ENCODE measurements around the gene KBTBD13.
"Not testable (repeated sequence)": the region's sequence is repeated elsewhere in the genome, so short reads cannot be mapped to it uniquely, and the experiment has no call there.

Gene KBTBD13

DNA sequence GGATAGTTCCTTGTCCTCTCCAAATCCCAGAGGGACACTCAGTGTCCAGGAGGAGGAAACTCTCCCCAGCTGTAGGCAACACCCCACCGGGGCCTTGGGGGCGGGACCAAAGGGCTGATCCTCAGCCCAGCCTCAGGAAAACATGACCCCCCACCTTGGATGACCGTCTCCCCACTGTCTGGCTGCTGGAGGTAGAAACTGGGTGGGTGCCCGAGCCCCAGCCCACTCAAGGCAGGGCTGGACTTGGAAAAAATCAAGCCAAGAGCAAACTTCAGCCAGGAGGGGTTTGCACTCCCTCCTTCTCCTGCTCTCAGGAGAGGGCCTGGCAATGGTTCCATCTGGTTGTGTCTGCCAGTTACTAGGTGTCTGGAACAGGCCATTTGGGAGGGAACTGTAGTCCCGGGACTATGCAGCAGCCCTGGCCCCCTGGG lies 5.2 kb upstream of the KBTBD13 start:
- H3K27me3 ChIP-seq (ENCODE audit: insufficient read depth, low read length) = peaks cover 20% of the 10 kb centered on the region
- H3K4me1 ChIP-seq (ENCODE audit: control insufficient read depth, insufficient read depth, low read length, unreplicated experiment) = peaks cover 38% of the 10 kb centered on the region
- H2AFZ ChIP-seq (ENCODE audit: low read length, unreplicated experiment) = no peak overlapping the region
- no peaks in the 10 kb centered on the region for H3K36me3 ChIP-seq (ENCODE audit: insufficient read depth, low read length)
- no peak overlapping the region for H3K27ac ChIP-seq (ENCODE audit: low read depth, low read length)
- no peaks in the 10 kb centered on the region for H3K79me2 ChIP-seq (ENCODE audit: control insufficient read depth, insufficient read depth, low read length, unreplicated experiment)
- no peak overlapping the region for H3K4me3 ChIP-seq (ENCODE audit: low read depth, low read length)

- Histone ChIP-seq H2AFZ (ENCODE audit: low read length, unreplicated experiment) (no peak overlapping the region), H3K4me3 (ENCODE audit: low read depth, low read length) (no peak overlapping the region)
Observed at GRCh38 chr15:65072027-65072426, 4.5 kb upstream of the KBTBD13 start.

DNA sequence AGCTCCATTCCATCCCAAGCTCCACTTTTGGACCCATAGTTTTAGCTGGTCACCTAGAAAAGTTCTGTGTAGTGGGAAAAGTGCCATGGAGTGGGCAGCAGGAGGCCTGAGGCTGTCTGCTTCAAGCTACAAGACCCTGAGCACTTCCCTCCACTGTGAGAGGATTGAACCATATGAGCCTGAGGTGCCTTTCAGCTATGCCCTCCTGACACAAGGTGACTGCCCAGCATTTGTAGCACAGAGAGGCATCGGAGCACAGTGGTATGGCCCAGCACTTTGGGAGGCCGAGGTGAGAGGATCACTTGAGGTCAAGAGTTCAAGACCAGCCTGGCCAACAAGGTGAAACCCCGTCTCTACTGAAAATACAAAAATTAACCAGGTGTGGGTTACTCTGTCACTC lies 3.9 kb upstream of the KBTBD13 start:
- Histone ChIP-seq H3K4me3 (ENCODE audit: low read depth, low read length) (no peak overlapping the region), H3K4me1 (ENCODE audit: control insufficient read depth, insufficient read depth, low read length, unreplicated experiment) (peaks cover 38% of the 10 kb centered on the region), H3K36me3 (ENCODE audit: insufficient read depth, low read length) (no peaks in the 10 kb centered on the region), H3K27me3 (ENCODE audit: insufficient read depth, low read length) (peaks cover 12% of the 10 kb centered on the region), H3K27ac (ENCODE audit: low read depth, low read length) (no peak overlapping the region), H3K79me2 (ENCODE audit: control insufficient read depth, insufficient read depth, low read length, unreplicated experiment) (no peaks in the 10 kb centered on the region), H2AFZ (ENCODE audit: low read length, unreplicated experiment) (no peak overlapping the region)

More at GRCh38 chr15:65072027-65072426, 4.5 kb upstream of the KBTBD13 start:
- no peaks in the 10 kb centered on the region for H3K79me2 ChIP-seq (ENCODE audit: control insufficient read depth, insufficient read depth, low read length, unreplicated experiment)
- H3K27me3 ChIP-seq (ENCODE audit: insufficient read depth, low read length) = peaks cover 14% of the 10 kb centered on the region
- H3K36me3 ChIP-seq (ENCODE audit: insufficient read depth, low read length) = no peaks in the 10 kb centered on the region
- H3K4me1 ChIP-seq (ENCODE audit: control insufficient read depth, insufficient read depth, low read length, unreplicated experiment) = peaks cover 38% of the 10 kb centered on the region
- no peak overlapping the region for H3K27ac ChIP-seq (ENCODE audit: low read depth, low read length)

- H2AFZ ChIP-seq (ENCODE audit: low read length, unreplicated experiment); H3K36me3 ChIP-seq (ENCODE audit: insufficient read depth, low read length); H3K79me2 ChIP-seq (ENCODE audit: control insufficient read depth, insufficient read depth, low read length, unreplicated experiment); H3K4me3 ChIP-seq (ENCODE audit: low read depth, low read length); H3K27ac ChIP-seq (ENCODE audit: low read depth, low read length); H3K27me3 ChIP-seq (ENCODE audit: insufficient read depth, low read length): not testable (repeated sequence)
- H3K4me1 ChIP-seq (ENCODE audit: control insufficient read depth, insufficient read depth, low read length, unreplicated experiment) = peaks cover 19% of the 10 kb centered on the region
Observed at GRCh38 chr15:65074946-65075345, 1.6 kb upstream of the KBTBD13 start.

DNA sequence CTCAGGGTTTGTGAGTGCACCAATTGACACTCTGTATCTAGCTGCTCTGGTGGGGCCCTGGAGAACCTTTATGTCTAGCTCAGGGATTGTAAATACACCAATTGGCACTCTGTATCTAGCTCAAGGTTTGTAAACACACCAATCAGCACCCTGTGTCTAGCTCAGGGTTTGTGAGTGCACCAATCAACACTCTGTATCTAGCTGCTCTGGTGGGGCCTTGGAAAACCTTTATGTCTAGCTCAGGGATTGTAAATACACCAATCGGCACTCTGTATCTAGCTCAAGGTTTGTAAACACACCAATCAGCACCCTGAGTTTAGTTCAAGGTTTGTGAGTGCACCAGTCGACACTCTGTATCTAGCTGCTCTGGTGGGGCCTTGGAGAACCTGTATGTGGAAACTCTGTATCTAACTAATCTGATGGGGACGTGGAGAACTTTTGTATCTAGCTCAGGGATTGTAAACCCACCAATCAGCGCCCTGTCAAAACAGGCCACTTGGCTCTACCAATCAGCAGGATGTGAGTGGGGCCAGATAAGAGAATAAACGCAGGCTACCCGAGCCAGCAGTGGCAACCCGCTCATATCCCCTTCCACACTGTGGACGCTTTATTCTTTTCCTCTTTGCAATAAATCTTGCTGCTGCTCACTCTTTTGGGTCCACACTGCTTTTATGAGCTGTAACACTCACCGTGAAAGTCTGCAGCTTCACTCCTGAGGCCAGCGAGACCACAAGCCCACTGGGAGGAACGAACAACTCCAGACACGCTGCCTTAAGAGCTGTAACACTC lies 745 bp upstream of the KBTBD13 start:
- H2AFZ ChIP-seq (ENCODE audit: low read length, unreplicated experiment); H3K79me2 ChIP-seq (ENCODE audit: control insufficient read depth, insufficient read depth, low read length, unreplicated experiment); H3K27me3 ChIP-seq (ENCODE audit: insufficient read depth, low read length); H3K27ac ChIP-seq (ENCODE audit: low read depth, low read length); H3K36me3 ChIP-seq (ENCODE audit: insufficient read depth, low read length); H3K4me3 ChIP-seq (ENCODE audit: low read depth, low read length): not testable (repeated sequence)
- peaks cover 15% of the 10 kb centered on the region for H3K4me1 ChIP-seq (ENCODE audit: control insufficient read depth, insufficient read depth, low read length, unreplicated experiment)

GRCh38 chr15:65077291-65077980 lies 890 bp downstream of the KBTBD13 start:
- Histone ChIP-seq H3K4me3 (ENCODE audit: low read depth, low read length) (no peak overlapping the region), H3K79me2 (ENCODE audit: control insufficient read depth, insufficient read depth, low read length, unreplicated experiment) (no peaks in the 10 kb centered on the region), H3K27ac (ENCODE audit: low read depth, low read length) (no peak overlapping the region), H2AFZ (ENCODE audit: low read length, unreplicated experiment) (no peak overlapping the region), H3K4me1 (ENCODE audit: control insufficient read depth, insufficient read depth, low read length, unreplicated experiment) (peaks cover under 1% of the 10 kb centered on the region), H3K36me3 (ENCODE audit: insufficient read depth, low read length) (no peaks in the 10 kb centered on the region), H3K27me3 (ENCODE audit: insufficient read depth, low read length) (peaks cover 18% of the 10 kb centered on the region)

GRCh38 chr15:65077981-65078352 lies 1.4 kb downstream of the KBTBD13 start:
- Histone ChIP-seq H3K79me2 (ENCODE audit: control insufficient read depth, insufficient read depth, low read length, unreplicated experiment) (no peaks in the 10 kb centered on the region), H2AFZ (ENCODE audit: low read length, unreplicated experiment) (no peak overlapping the region), H3K27ac (ENCODE audit: low read depth, low read length) (no peak overlapping the region), H3K4me3 (ENCODE audit: low read depth, low read length) (no peak overlapping the region), H3K4me1 (ENCODE audit: control insufficient read depth, insufficient read depth, low read length, unreplicated experiment) (no peaks in the 10 kb centered on the region), H3K27me3 (ENCODE audit: insufficient read depth, low read length) (peaks cover 23% of the 10 kb centered on the region), H3K36me3 (ENCODE audit: insufficient read depth, low read length) (no peaks in the 10 kb centered on the region)

DNA sequence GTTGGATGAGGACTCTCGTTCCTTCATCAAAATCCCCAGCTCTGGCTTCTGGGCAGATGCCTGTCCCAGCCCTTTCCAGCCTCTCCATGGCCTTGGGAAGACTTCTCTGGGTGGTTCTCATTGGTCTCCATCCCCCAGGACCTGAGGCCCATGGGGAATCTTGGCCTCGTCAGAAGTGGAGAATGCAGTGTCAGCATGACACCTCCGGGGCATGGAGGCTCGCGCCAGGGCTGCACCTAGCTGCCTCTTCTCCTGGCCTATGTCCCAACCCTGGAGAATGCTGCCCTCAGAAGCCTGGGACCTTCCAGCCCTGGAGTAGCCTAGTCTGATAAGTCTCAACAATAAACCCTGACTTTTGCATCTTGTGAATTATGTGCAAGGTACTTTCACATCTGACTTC lies 3.0 kb downstream of the KBTBD13 start:
- Histone ChIP-seq H3K79me2 (ENCODE audit: control insufficient read depth, insufficient read depth, low read length, unreplicated experiment) (no peaks in the 10 kb centered on the region), H3K36me3 (ENCODE audit: insufficient read depth, low read length) (no peaks in the 10 kb centered on the region), H2AFZ (ENCODE audit: low read length, unreplicated experiment) (no peak overlapping the region), H3K27me3 (ENCODE audit: insufficient read depth, low read length) (peaks cover 30% of the 10 kb centered on the region), H3K4me3 (ENCODE audit: low read depth, low read length) (no peak overlapping the region), H3K27ac (ENCODE audit: low read depth, low read length) (no peak overlapping the region), H3K4me1 (ENCODE audit: control insufficient read depth, insufficient read depth, low read length, unreplicated experiment) (peaks cover 2% of the 10 kb centered on the region)

- Histone ChIP-seq H3K4me1 (ENCODE audit: control insufficient read depth, insufficient read depth, low read length, unreplicated experiment) (peaks cover 4% of the 10 kb centered on the region), H3K27me3 (ENCODE audit: insufficient read depth, low read length) (peaks cover 30% of the 10 kb centered on the region), H3K36me3 (ENCODE audit: insufficient read depth, low read length) (no peaks in the 10 kb centered on the region), H3K4me3 (ENCODE audit: low read depth, low read length) (no peak overlapping the region), H3K27ac (ENCODE audit: low read depth, low read length) (no peak overlapping the region), H2AFZ (ENCODE audit: low read length, unreplicated experiment) (no peak overlapping the region), H3K79me2 (ENCODE audit: control insufficient read depth, insufficient read depth, low read length, unreplicated experiment) (no peaks in the 10 kb centered on the region)
Observed at GRCh38 chr15:65081270-65081669, 4.7 kb downstream of the KBTBD13 start.

GRCh38 chr15:65081758-65082157 lies 5.2 kb downstream of the KBTBD13 start:
- H3K36me3 ChIP-seq (ENCODE audit: insufficient read depth, low read length) = no peaks in the 10 kb centered on the region
- H3K27ac ChIP-seq (ENCODE audit: low read depth, low read length) = no peak overlapping the region
- H3K4me3 ChIP-seq (ENCODE audit: low read depth, low read length) = no peak overlapping the region
- no peak overlapping the region for H2AFZ ChIP-seq (ENCODE audit: low read length, unreplicated experiment)
- no peaks in the 10 kb centered on the region for H3K79me2 ChIP-seq (ENCODE audit: control insufficient read depth, insufficient read depth, low read length, unreplicated experiment)
- peaks cover 4% of the 10 kb centered on the region for H3K4me1 ChIP-seq (ENCODE audit: control insufficient read depth, insufficient read depth, low read length, unreplicated experiment)
- peaks cover 30% of the 10 kb centered on the region for H3K27me3 ChIP-seq (ENCODE audit: insufficient read depth, low read length)

Data from ACC112 (cell line).